OCI-LY3 (cell line): Measurements from ENCODE around the gene NDUFB10.

Experiments
- CTCF ChIP-seq: fragments of 200-600, 300-600 bp; sonication (generic); IDR thresholded peaks from 2 replicates; pipeline ENCODE4 v1.5.1; 2014; ENCODE audit warnings: antibody characterized with exemption, low read length, low read depth
- EZH2phosphoT487 ChIP-seq: fragments of 200-600 bp; shearing (Covaris generic); IDR thresholded peaks from 2 replicates; pipeline ENCODE4 v1.6.1; 2018; ENCODE audit warnings: antibody characterized with exemption, mixed run types, low read depth

- no peak for TF ChIP-seq CTCF
- no peak for TF ChIP-seq EZH2phosphoT487
Observed at GRCh38 chr16:1990101-1990350, 30.7 kb downstream of the NDUFB10 start.
